PC-9 (cell line): ENCODE measurements around the gene TRIP13. TPM values are rescaled to one million over a fixed set of nuclear protein-coding genes. Genes with fewer than 3 reads are reported as not detected.

Experiments
- BruUV-seq: library from RNA; stranded (reverse); fragments of 400-500 nt; replicated peaks from 2 replicates; lab custom pipeline; 2021; lab: Mats Ljungman, UMichigan
- CTCF ChIA-PET: fragments of 300-600 bp; sonication (Branson Sonifier 250); formaldehyde crosslinking; loops from one replicate; lab custom pipeline; 2022; ENCODE audit warnings: antibody characterized with exemption; lab: Charles Lee
- POLR2A ChIA-PET: fragments of 300-600 bp; sonication (Branson Sonifier 250); formaldehyde crosslinking; loops from one replicate; lab custom pipeline; 2022; ENCODE audit warnings: antibody characterized with exemption; ENCODE audit not compliant: unreplicated experiment; lab: Charles Lee
- DNase-seq, 2 experiments: peaks; one replicate each; pipeline versions ENCODE4 v3.0.0 to v3.0.0-alpha.2; 2015 to 2022; ENCODE audit warnings: mixed read lengths in 1 of 2
- H2AFZ ChIP-seq: fragments of 200-600 bp; sonication (generic); 2 replicates; pipeline ENCODE4 v1.8.1; 2017; ENCODE audit warnings: antibody characterized with exemption
- H3F3A ChIP-seq: fragments of 200-600 bp; sonication (generic); 2 replicates; pipeline ENCODE4 v1.8.1; 2017; ENCODE audit warnings: antibody characterized with exemption, mild to moderate bottlenecking, low read depth; ENCODE audit not compliant: insufficient read depth
- H3K27ac ChIP-seq: fragments of 200-600 bp; sonication (generic); 2 replicates; pipeline ENCODE4 v1.6.1; 2016; ENCODE audit warnings: mixed run types
- H3K27me3 ChIP-seq: fragments of 200-600 bp; sonication (generic); 2 replicates; pipeline ENCODE4 v1.6.1; 2016; ENCODE audit warnings: low read depth, mixed run types; ENCODE audit not compliant: insufficient read depth
- H3K36me3 ChIP-seq: fragments of 200-600 bp; sonication (generic); 2 replicates; pipeline ENCODE4 v1.6.1; 2016; ENCODE audit warnings: low read depth, mixed run types
- H3K4me1 ChIP-seq: fragments of 200-600 bp; sonication (generic); replicated peaks from 2 replicates; pipeline ENCODE4 v1.6.1; 2016; ENCODE audit warnings: mixed run types; ENCODE audit not compliant: insufficient read depth
- H3K4me2 ChIP-seq: fragments of 200-600 bp; sonication (generic); 2 replicates; pipeline ENCODE4 v1.6.1; 2017; ENCODE audit warnings: mixed run types
- H3K4me3 ChIP-seq: fragments of 200-600 bp; sonication (generic); 2 replicates; pipeline ENCODE4 v1.6.1; 2016; ENCODE audit warnings: mixed run types
- H3K79me2 ChIP-seq: fragments of 200-600 bp; sonication (generic); 2 replicates; pipeline ENCODE4 v1.6.1; 2017; ENCODE audit warnings: low read depth, mixed run types
- H3K9me2 ChIP-seq: fragments of 200-600 bp; sonication (generic); 2 replicates; pipeline ENCODE4 v1.8.1; 2017; ENCODE audit warnings: mild to moderate bottlenecking; ENCODE audit not compliant: insufficient read depth
- H3K9me3 ChIP-seq: fragments of 200-600 bp; sonication (generic); 2 replicates; pipeline ENCODE4 v1.8.1; 2016; ENCODE audit warnings: low read depth; ENCODE audit not compliant: insufficient read depth
- H4K20me1 ChIP-seq: fragments of 200-600 bp; sonication (generic); 2 replicates; pipeline ENCODE4 v1.8.1; 2017; ENCODE audit not compliant: insufficient read depth
- EZH2 ChIP-seq: fragments of 200-600 bp; sonication (generic); IDR thresholded peaks from 2 replicates; pipeline ENCODE4 v1.8.0; 2017; ENCODE audit warnings: antibody characterized with exemption, low read depth
- intact Hi-C: fragments of 100-400 bp; cut with micrococcal nuclease; formaldehyde crosslinking; loops from one replicate; pipeline ENCODE4 v1.10.0; 2022; ENCODE audit not compliant: unreplicated experiment
- total RNA-seq: library from RNA; stranded (reverse); gene quantifications from 2 replicates; pipeline ENCODE4 v1.2.3, GENCODE V29; 2021
- TF ChIP-seq, protein P1 (sequence below): fragments of 200-600 bp; sonication (generic); conservative IDR thresholded peaks from 2 replicates; pipeline ENCODE4 v1.6.1; 2017; ENCODE audit warnings: mixed run types, antibody characterized with exemption, mild to moderate bottlenecking, moderate library complexity

Gene TRIP13
- total RNA-seq, 1 experiment from 2014 or later = 74.0 TPM

DNA sequence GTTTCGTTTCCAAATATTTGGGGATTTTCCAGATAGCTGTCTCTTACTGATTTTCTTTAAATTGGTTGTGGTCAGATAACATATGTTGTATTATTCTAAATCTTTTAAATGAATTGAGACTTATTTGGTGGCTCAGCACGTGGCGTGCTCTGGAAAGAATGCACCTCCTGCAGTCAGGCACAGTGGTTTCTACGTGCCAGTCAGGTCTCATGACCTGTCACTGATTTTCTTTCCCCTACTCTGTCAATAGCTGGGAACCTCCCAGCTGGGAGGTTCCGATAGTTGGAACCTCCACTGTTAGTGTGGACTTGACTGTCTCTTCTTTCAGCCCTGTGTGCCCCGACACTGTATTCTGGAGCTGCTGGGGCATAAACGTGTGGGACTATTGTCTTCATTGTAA lies 27.6 kb downstream of the TRIP13 start:
- peaks cover 3% of the 10 kb centered on the region; the same call in 1 of the 2 replicates for H4K20me1 ChIP-seq
- no TSS peak for BruUV-seq
- intact Hi-C loops = no loop called here
- no peaks in the 10 kb centered on the region for H3K27me3 ChIP-seq
- H3K9me3 ChIP-seq = no peaks in the 10 kb centered on the region
- H2AFZ ChIP-seq = no peak overlapping the region
- H3F3A ChIP-seq = no peaks in the 10 kb centered on the region; the same call in 1 of the 2 replicates
- POLR2A ChIA-PET = no interaction called here
- no peaks in the 10 kb centered on the region for H3K9me2 ChIP-seq
- H3K4me1 ChIP-seq = no peaks in the 10 kb centered on the region
- H3K27ac ChIP-seq = no peak overlapping the region
- H3K36me3 ChIP-seq = no peaks in the 10 kb centered on the region
- DNase-seq = no peak
- TF ChIP-seq, protein P1, sequence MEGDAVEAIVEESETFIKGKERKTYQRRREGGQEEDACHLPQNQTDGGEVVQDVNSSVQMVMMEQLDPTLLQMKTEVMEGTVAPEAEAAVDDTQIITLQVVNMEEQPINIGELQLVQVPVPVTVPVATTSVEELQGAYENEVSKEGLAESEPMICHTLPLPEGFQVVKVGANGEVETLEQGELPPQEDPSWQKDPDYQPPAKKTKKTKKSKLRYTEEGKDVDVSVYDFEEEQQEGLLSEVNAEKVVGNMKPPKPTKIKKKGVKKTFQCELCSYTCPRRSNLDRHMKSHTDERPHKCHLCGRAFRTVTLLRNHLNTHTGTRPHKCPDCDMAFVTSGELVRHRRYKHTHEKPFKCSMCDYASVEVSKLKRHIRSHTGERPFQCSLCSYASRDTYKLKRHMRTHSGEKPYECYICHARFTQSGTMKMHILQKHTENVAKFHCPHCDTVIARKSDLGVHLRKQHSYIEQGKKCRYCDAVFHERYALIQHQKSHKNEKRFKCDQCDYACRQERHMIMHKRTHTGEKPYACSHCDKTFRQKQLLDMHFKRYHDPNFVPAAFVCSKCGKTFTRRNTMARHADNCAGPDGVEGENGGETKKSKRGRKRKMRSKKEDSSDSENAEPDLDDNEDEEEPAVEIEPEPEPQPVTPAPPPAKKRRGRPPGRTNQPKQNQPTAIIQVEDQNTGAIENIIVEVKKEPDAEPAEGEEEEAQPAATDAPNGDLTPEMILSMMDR = no peak
- no peak for TF ChIP-seq EZH2
- no peak overlapping the region for H3K4me3 ChIP-seq
- CTCF ChIA-PET = no interaction called here
- no peaks in the 10 kb centered on the region for H3K79me2 ChIP-seq
- H3K4me2 ChIP-seq = no peak overlapping the region

DNA sequence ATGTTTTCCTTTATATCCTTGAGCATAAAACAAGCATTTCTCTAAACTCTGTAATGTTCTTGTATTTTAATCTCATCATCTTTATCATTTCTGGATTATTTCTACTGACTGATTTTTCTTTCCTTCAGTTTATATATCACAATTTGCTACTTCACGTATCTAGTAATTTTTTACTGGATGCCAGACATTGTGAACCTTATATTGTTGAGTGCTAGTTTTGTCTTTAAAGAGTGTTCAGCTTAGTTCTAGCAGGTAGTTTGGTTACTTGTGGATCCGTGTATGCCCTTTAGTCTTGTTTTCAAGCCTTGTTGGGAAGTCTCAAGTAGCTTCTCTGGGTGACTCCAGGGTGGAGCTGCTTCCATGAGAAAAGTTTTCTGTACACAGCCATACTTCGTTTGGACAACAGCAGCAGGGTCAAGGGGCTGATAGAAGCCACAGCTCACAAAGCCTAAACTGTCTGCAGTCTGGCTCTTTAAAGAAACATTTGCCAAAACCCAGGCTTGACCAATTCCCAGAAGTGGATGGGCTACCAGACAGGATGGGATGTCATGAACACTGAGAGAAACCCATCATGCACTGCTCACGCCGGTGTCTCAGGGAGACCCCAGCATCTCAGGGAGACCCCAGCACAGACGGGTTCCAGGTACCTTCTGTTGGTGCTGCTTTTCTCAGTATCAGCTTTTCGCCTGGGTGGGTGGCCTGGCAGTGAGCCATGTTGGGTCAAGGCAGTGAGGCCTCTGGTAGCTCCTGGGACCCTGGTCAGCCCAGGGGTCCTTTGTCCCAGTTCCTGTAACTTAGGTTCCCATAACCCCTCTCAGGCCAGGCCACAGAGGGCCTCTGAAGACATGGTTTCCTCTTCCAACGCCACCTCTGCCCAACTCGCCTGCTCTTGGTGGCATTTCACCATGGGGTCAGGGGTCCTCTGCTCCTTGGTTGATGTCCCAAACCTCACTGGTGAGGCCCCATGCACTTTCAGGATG lies 29.1 kb downstream of the TRIP13 start:
- ChIA-PET CTCF (interaction anchor here (0.6 to 1.1 kb wide), 3 partner anchors 246 to 701 kb away, joined by 3 read pairs; no protein-coding TSS in a partner anchor), POLR2A (no interaction called here)
- H3K4me2 ChIP-seq = no peak overlapping the region
- no peaks in the 10 kb centered on the region for H3K9me3 ChIP-seq
- H3K27ac ChIP-seq = no peak overlapping the region
- no peaks in the 10 kb centered on the region; the same call in 1 of the 2 replicates for H3F3A ChIP-seq
- intact Hi-C loops = no loop called here
- H3K9me2 ChIP-seq = no peaks in the 10 kb centered on the region
- no peaks in the 10 kb centered on the region for H3K36me3 ChIP-seq
- H3K27me3 ChIP-seq = no peaks in the 10 kb centered on the region
- no peak for DNase-seq
- no peaks in the 10 kb centered on the region for H3K4me1 ChIP-seq
- no peak for TF ChIP-seq EZH2
- TF ChIP-seq, protein P1 = no peak
- no TSS peak for BruUV-seq
- no peaks in the 10 kb centered on the region for H3K79me2 ChIP-seq
- no peak overlapping the region for H2AFZ ChIP-seq
- peaks cover 3% of the 10 kb centered on the region; the same call in 1 of the 2 replicates for H4K20me1 ChIP-seq
- H3K4me3 ChIP-seq = no peak overlapping the region

DNA sequence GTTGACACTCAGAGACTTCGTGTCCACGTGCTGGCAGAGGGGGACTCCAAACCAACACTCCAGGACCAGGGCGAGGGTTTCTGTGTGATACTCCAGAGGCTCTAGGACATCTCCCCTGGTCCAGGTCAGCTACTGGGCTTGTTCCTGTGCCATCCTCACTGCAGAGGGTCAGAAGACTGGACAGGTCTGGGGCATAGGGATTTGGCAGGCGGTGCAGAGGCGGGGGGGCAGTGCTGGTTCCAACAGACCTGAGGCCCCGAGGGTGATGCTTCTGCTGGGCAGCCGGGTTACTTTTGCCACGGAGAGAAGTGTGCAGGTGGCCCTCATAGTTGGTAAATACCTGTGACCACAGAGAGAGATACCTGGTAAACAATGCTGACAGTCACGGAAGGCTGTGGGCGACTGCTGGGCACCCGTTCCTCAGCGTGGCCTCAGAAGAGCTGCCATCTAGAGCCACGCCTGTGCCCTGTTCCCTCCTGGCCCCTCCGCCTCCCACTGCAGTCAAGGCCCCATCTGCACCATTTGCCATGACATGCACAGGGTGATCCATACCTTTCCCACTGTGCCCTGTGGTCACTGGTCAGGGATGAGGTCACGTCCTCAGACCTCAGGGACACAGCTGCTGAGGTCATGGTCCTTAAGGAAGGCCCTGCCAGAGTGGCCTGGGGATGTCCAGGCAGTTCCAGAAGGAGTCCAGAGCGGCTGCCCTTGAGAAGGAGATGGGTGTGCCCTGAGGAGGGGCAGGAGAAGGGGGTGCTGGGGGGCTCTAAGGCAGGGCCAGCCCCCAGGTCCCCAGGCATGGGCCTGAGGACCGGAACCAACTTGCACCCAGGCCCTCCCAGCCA lies 30.0 kb downstream of the TRIP13 start:
- POLR2A ChIA-PET = no interaction called here
- H3K9me3 ChIP-seq = no peaks in the 10 kb centered on the region
- intact Hi-C loops = loop anchor here (1.0 kb wide), 7 partner anchors 89 to 723 kb away; no protein-coding TSS in a partner anchor
- H3F3A ChIP-seq = no peaks in the 10 kb centered on the region; the same call in 1 of the 2 replicates
- no peak overlapping the region for H2AFZ ChIP-seq
- DNase-seq = no peak
- H3K27ac ChIP-seq = no peak overlapping the region
- no peaks in the 10 kb centered on the region for H3K9me2 ChIP-seq
- no TSS peak for BruUV-seq
- CTCF ChIA-PET = interaction anchor here (1.0 to 2.0 kb wide), 6 partner anchors 68 to 251 kb away, joined by 3 to 18 read pairs (median 8); no protein-coding TSS in a partner anchor
- no peaks in the 10 kb centered on the region for H3K27me3 ChIP-seq
- TF ChIP-seq EZH2 = no peak
- TF ChIP-seq, protein P1 = no peak
- H3K4me2 ChIP-seq = no peak overlapping the region
- no peaks in the 10 kb centered on the region for H3K79me2 ChIP-seq
- H3K36me3 ChIP-seq = no peaks in the 10 kb centered on the region
- no peaks in the 10 kb centered on the region for H3K4me1 ChIP-seq
- H3K4me3 ChIP-seq = no peak overlapping the region
- peaks cover 3% of the 10 kb centered on the region; the same call in 1 of the 2 replicates for H4K20me1 ChIP-seq
